BJ (cell line): Measurements from ENCODE around the gene CUX1. TPM values are rescaled to one million over a fixed set of nuclear protein-coding genes. Genes with fewer than 3 reads are reported as not detected.

Experiments used
- CTCF ChIA-PET: fragments of 350-600 bp; formaldehyde crosslinking; extraction: SDS; loops from one replicate; lab custom pipeline; 2021; ENCODE audit warnings: antibody characterized with exemption, inconsistent platforms; lab: Yijun Ruan, JAX
- POLR2A ChIA-PET: fragments of 300-600 bp; sonication (Branson Sonifier 250); formaldehyde crosslinking; extraction: SDS; loops from one replicate; lab custom pipeline; 2021; ENCODE audit warnings: antibody characterized with exemption; lab: Charles Lee
- DNase-seq: peaks from one replicate; pipeline ENCODE4 v3.0.0-alpha.2; 2011; ENCODE audit warnings: low read depth
- H3K27me3 ChIP-seq: 2 replicates; pipeline ENCODE4 v1.6.0; 2011; ENCODE audit warnings: low read length; ENCODE audit not compliant: control insufficient read depth, insufficient read depth
- H3K36me3 ChIP-seq: 2 replicates; pipeline ENCODE4 v1.5.1; 2011; ENCODE audit warnings: low read length; ENCODE audit not compliant: control insufficient read depth, insufficient read depth
- H3K4me3 ChIP-seq: 2 replicates; pipeline ENCODE4 v1.5.1; 2011; ENCODE audit warnings: low read depth, mild to moderate bottlenecking, control low read depth, low read length
- CTCF ChIP-seq: IDR thresholded peaks from 2 replicates; pipeline ENCODE4 v1.5.1; 2011; ENCODE audit warnings: low read depth, mild to moderate bottlenecking, control low read depth, inconsistent platforms, low read length, moderate library complexity; ENCODE audit not compliant: insufficient read depth
- polyA plus RNA-seq: library from polyadenylated mRNA; depleted of rRNA; stranded (reverse); fragments of >200 nt; gene quantifications from 2 replicates; pipeline ENCODE4 v1.2.3, GENCODE V29; 2011

Gene CUX1
- polyA plus RNA-seq, 1 experiment, result 36.5 TPM

- no peak for DNase-seq
- Histone ChIP-seq H3K36me3 (peaks cover 15% of the 10 kb centered on the region), H3K27me3 (no peaks in the 10 kb centered on the region), H3K4me3 (no peak overlapping the region)
- no peak for TF ChIP-seq CTCF
- ChIA-PET CTCF (no interaction called here), POLR2A (no interaction called here)
Observed at GRCh38 chr7:102196028-102196427, 378.6 kb downstream of the CUX1 start.

GRCh38 chr7:102197161-102197560, 379.7 kb downstream of the CUX1 start:
- DNase-seq, result no peak
- H3K27me3 ChIP-seq, result no peaks in the 10 kb centered on the region
- CTCF ChIA-PET, result no interaction called here
- peaks cover 18% of the 10 kb centered on the region for H3K36me3 ChIP-seq
- no peak overlapping the region for H3K4me3 ChIP-seq
- TF ChIP-seq CTCF, result no peak
- POLR2A ChIA-PET, result no interaction called here

GRCh38 chr7:102197599-102197998, 380.2 kb downstream of the CUX1 start:
- no peak for DNase-seq
- no peak for TF ChIP-seq CTCF
- Histone ChIP-seq H3K27me3 (no peaks in the 10 kb centered on the region), H3K36me3 (peaks cover 17% of the 10 kb centered on the region), H3K4me3 (no peak overlapping the region)
- CTCF ChIA-PET, result interaction anchor here (0.8 kb wide), 1 partner anchor 25 kb away, joined by 3 read pairs; no protein-coding TSS in a partner anchor
- POLR2A ChIA-PET, result no interaction called here

- CTCF ChIA-PET, result interaction anchor here (0.8 kb wide), 1 partner anchor 26 kb away, joined by 3 read pairs; no protein-coding TSS in a partner anchor
- H3K4me3 ChIP-seq, result no peak overlapping the region
- POLR2A ChIA-PET, result no interaction called here
- H3K27me3 ChIP-seq, result no peaks in the 10 kb centered on the region
- DNase-seq, result no peak
- no peak for TF ChIP-seq CTCF
- H3K36me3 ChIP-seq, result peaks cover 15% of the 10 kb centered on the region
Observed at GRCh38 chr7:102198417-102198956, 381.1 kb downstream of the CUX1 start.

GRCh38 chr7:102201576-102201975, 384.1 kb downstream of the CUX1 start:
- Histone ChIP-seq H3K4me3 (no peak overlapping the region), H3K27me3 (no peaks in the 10 kb centered on the region), H3K36me3 (peaks cover 14% of the 10 kb centered on the region)
- POLR2A ChIA-PET, result no interaction called here
- TF ChIP-seq CTCF, result no peak
- CTCF ChIA-PET, result interaction anchor here (1.0 kb wide), 1 partner anchor 19 kb away, joined by 3 read pairs; no protein-coding TSS in a partner anchor
- DNase-seq, result no peak
